ENCODE measurements around the gene SLC24A1. TPM values are rescaled to one million over a fixed set of nuclear protein-coding genes. Genes with fewer than 3 reads are reported as not detected.

SLC24A1 gene
- total RNA-seq = 3.3 and 4.4 TPM in 2 replicates

DNA sequence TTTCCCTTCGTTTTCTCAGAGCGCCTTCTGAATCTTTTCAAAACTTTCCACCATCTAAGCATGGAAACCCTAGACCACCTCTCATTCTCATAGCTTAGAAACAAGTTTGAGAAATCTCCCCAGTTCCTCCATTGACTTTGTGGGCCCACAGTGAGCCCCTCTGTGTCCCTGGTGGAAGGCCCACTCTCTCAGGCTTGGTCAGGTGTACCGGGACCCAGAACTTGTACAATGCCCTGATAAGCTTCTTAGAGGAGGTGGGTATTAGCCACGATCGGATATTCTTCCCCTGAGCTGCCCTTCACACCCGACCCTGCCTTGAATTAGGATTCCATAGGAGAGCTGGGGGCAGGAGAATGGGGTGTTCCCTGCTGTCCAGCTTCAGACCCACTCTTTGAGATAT lies at the start of gene SLC24A1:
Gene SLC24A1 (plus strand): TSS at position 301 of the 400 bp plus-strand sequence. CDS start 2,143 bp downstream, outside the sequence.

GRCh38 chr15:65610871-65611718 lies 10.6 kb upstream of the SLC24A1 start, which contains the start of gene INTS14:
Gene INTS14 (minus strand): TSS chr15:65611131. CDS start chr15:65607380, 3,751 bp downstream.

Other genes with a start within 250 kb of the SLC24A1 start
- gene IGDCC3, start 243.9 kb upstream of the SLC24A1 start, total RNA-seq = not detected in 2 replicates
- gene IGDCC4, start 199.0 kb upstream of the SLC24A1 start, total RNA-seq = 5.9 and 6.0 TPM in 2 replicates
- gene DPP8, start 104.2 kb upstream of the SLC24A1 start, total RNA-seq = 46.3 and 47.0 TPM in 2 replicates
- 98.3 and 106 TPM in 2 replicates for gene HACD3, start 91.5 kb upstream of the SLC24A1 start, total RNA-seq
- gene INTS14, start 10.8 kb upstream of the SLC24A1 start, total RNA-seq = 25.5 and 36.0 TPM in 2 replicates
- 22.9 and 32.1 TPM in 2 replicates for gene DENND4A, start 170.4 kb downstream of the SLC24A1 start, total RNA-seq
- gene RAB11A, start 247.6 kb downstream of the SLC24A1 start, total RNA-seq = 174 and 444 TPM in 2 replicates